GM11168 (cell line): ENCODE measurements around the gene SLC41A1.

Source experiments
- in situ Hi-C: fragments of 300-500 bp; cut with MboI; formaldehyde crosslinking; loops from one replicate; pipeline ENCODE4 v1.12.0; 2022; ENCODE audit warnings: low sequenced_read_pairs; ENCODE audit not compliant: unreplicated experiment

SLC41A1 gene

GRCh38 chr1:205792961-205793673 lies 19.9 kb downstream of the SLC41A1 start:
- in situ Hi-C loops = loop anchor here (10.0 to 25.0 kb wide), 2 partner anchors 192 to 319 kb away; partner anchors contain the start of gene AVPR1B

GRCh38 chr1:205792481-205792881 lies 20.5 kb downstream of the SLC41A1 start:
- in situ Hi-C loops = loop anchor here (10.0 to 25.0 kb wide), 2 partner anchors 192 to 320 kb away; partner anchors contain the start of gene AVPR1B

- in situ Hi-C loops = loop anchor here (10.0 to 25.0 kb wide), 2 partner anchors 193 to 321 kb away; partner anchors contain the start of gene AVPR1B
These were observed 21.3 kb downstream of the SLC41A1 start for GRCh38 chr1:205791568-205792180.

- in situ Hi-C loops = loop anchor here (25.0 kb wide), 1 partner anchor 325 kb away; the partner anchor contains the start of gene AVPR1B
These were observed 25.6 kb downstream of the SLC41A1 start for GRCh38 chr1:205787287-205787916.

- in situ Hi-C loops = loop anchor here (25.0 kb wide), 1 partner anchor 326 kb away; the partner anchor contains the start of gene AVPR1B
These were observed 26.4 kb downstream of the SLC41A1 start for GRCh38 chr1:205786601-205787000.

GRCh38 chr1:205785446-205785845 lies 27.6 kb downstream of the SLC41A1 start:
- in situ Hi-C loops = loop anchor here (25.0 kb wide), 1 partner anchor 327 kb away; the partner anchor contains the start of gene AVPR1B

GRCh38 chr1:205783904-205784303 lies 29.1 kb downstream of the SLC41A1 start:
- in situ Hi-C loops = loop anchor here (25.0 kb wide), 1 partner anchor 328 kb away; the partner anchor contains the start of gene AVPR1B

- in situ Hi-C loops = loop anchor here (25.0 kb wide), 1 partner anchor 329 kb away; the partner anchor contains the start of gene AVPR1B
These were observed 29.6 kb downstream of the SLC41A1 start for GRCh38 chr1:205783433-205783795.

GRCh38 chr1:205782627-205783432 lies 30.2 kb downstream of the SLC41A1 start:
- in situ Hi-C loops = loop anchor here (25.0 kb wide), 1 partner anchor 329 kb away; the partner anchor contains the start of gene AVPR1B

GRCh38 chr1:205780335-205780734 lies 32.7 kb downstream of the SLC41A1 start:
- in situ Hi-C loops = loop anchor here (25.0 kb wide), 1 partner anchor 332 kb away; the partner anchor contains the start of gene AVPR1B

GRCh38 chr1:205777994-205778393 lies 35.0 kb downstream of the SLC41A1 start:
- in situ Hi-C loops = loop anchor here (25.0 kb wide), 1 partner anchor 334 kb away; the partner anchor contains the start of gene AVPR1B

GRCh38 chr1:205775717-205776056 lies 37.3 kb downstream of the SLC41A1 start:
- in situ Hi-C loops = loop anchor here (25.0 kb wide), 1 partner anchor 337 kb away; the partner anchor contains the start of gene AVPR1B

- in situ Hi-C loops = loop anchor here (25.0 kb wide), 1 partner anchor 337 kb away; the partner anchor contains the start of gene AVPR1B
These were observed 37.8 kb downstream of the SLC41A1 start, which contains the start of gene RAB29 for GRCh38 chr1:205775015-205775716. Gene RAB29, minus strand, starts transcription at chr1:205775482. Its CDS starts 526 bp downstream, at chr1:205774956.

- in situ Hi-C loops = loop anchor here (25.0 kb wide), 1 partner anchor 338 kb away; the partner anchor contains the start of gene AVPR1B
These were observed 38.6 kb downstream of the SLC41A1 start for GRCh38 chr1:205774198-205775014.

- in situ Hi-C loops = no loop called here
These were observed 40.4 kb downstream of the SLC41A1 start for GRCh38 chr1:205772607-205773032.

- in situ Hi-C loops = no loop called here
These were observed 42.4 kb downstream of the SLC41A1 start for GRCh38 chr1:205770618-205771017.

- in situ Hi-C loops = no loop called here
These were observed 43.2 kb downstream of the SLC41A1 start for GRCh38 chr1:205769641-205770365.
